Keratinocyte (primary cell): ENCODE results near the gene ZNF878.
"Not testable (repeated sequence)": the region's sequence is repeated elsewhere in the genome, so short reads cannot be mapped to it uniquely, and the experiment has no call there.

Experiments
- EZH2 ChIP-seq: IDR thresholded peaks from one replicate; pipeline ENCODE4 v1.6.1; 2012; ENCODE audit warnings: inconsistent platforms, mild to moderate bottlenecking, low read length, moderate library complexity
- TF ChIP-seq, protein P1 (sequence below), 3 experiments: IDR thresholded peaks in 1 of 3; conservative IDR thresholded peaks in 1 of 3; optimal IDR thresholded peaks in 1 of 3; 2 replicates in 2 of 3; 3 replicates in 1 of 3; pipeline versions ENCODE3 to v1.5.1; 2011; ENCODE audit warnings: low read length in 3 of 3, mild to moderate bottlenecking in 3 of 3, moderate library complexity in 2 of 3, control low read depth in 1 of 3, inconsistent platforms in 1 of 3; ENCODE audit not compliant: insufficient read depth in 2 of 3; ENCODE audit errors: extremely low read depth in 1 of 3

DNA sequence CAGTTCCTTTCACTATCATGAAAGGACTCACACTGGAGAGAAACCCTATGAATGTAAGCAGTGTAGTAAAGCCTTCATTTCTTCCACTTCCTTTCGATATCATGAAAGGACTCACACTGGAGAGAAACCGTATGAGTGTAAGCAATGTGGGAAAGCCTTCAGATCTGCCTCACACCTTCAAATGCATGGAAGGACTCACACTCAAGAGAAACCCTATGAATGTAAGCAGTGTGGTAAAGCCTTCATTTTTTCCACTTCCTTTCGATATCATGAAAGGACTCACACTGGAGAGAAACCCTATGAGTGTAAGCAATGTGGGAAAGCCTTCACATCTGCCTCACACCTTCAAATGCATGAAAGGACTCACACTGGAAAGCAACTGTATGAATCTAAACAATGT is 23.6 kb upstream of the ZNF878 start:
- TF ChIP-seq, protein P1, sequence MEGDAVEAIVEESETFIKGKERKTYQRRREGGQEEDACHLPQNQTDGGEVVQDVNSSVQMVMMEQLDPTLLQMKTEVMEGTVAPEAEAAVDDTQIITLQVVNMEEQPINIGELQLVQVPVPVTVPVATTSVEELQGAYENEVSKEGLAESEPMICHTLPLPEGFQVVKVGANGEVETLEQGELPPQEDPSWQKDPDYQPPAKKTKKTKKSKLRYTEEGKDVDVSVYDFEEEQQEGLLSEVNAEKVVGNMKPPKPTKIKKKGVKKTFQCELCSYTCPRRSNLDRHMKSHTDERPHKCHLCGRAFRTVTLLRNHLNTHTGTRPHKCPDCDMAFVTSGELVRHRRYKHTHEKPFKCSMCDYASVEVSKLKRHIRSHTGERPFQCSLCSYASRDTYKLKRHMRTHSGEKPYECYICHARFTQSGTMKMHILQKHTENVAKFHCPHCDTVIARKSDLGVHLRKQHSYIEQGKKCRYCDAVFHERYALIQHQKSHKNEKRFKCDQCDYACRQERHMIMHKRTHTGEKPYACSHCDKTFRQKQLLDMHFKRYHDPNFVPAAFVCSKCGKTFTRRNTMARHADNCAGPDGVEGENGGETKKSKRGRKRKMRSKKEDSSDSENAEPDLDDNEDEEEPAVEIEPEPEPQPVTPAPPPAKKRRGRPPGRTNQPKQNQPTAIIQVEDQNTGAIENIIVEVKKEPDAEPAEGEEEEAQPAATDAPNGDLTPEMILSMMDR (optimal IDR thresholded peaks at IDR 0.05 in 1 of 3, IDR thresholded peaks at IDR 0.05 in 1 of 3, conservative IDR thresholded peaks at IDR 0.05 in 1 of 3; ENCODE audit: extremely low read depth in 1 of 3, insufficient read depth in 2 of 3, low read length in 3 of 3) = not testable (repeated sequence)
- not testable (repeated sequence) for TF ChIP-seq EZH2
